NCI-H1930 (cell line): ENCODE measurements around the gene SEC63.

Experiments
- DNase-seq, 2 experiments: peaks; one replicate each; lab custom pipeline; 2025; lab: John Stamatoyannopoulos, UW

Gene SEC63

GRCh38 chr6:107818272-107818671, 139.7 kb downstream of the SEC63 start:
- DNase-seq, result no peak

GRCh38 chr6:107817784-107818183, 140.2 kb downstream of the SEC63 start:
- DNase-seq, result no peak
